Neural cell (in vitro differentiated cells): ENCODE measurements around the gene LST1.
"Not testable (repeated sequence)": the region's sequence is repeated elsewhere in the genome, so short reads cannot be mapped to it uniquely, and the experiment has no call there.

Source experiments
- CTCF ChIP-seq: fragments of 450-650 bp; IDR thresholded peaks from 2 replicates; pipeline ENCODE4 v1.5.1; 2014; ENCODE audit warnings: antibody characterized with exemption, mild to moderate bottlenecking, moderate library complexity; ENCODE audit not compliant: poor library complexity, severe bottlenecking
- MXI1 ChIP-seq: fragments of 450-650 bp; conservative IDR thresholded peaks from 2 replicates; pipeline ENCODE4 v1.6.1; 2014; ENCODE audit warnings: antibody characterized with exemption, mild to moderate bottlenecking; ENCODE audit not compliant: poor library complexity, severe bottlenecking
- POLR2AphosphoS5 ChIP-seq: IDR thresholded peaks from 2 replicates; pipeline ENCODE4 v1.6.1; 2012

- not testable (repeated sequence) for TF ChIP-seq MXI1, CTCF, POLR2AphosphoS5
Measured at GRCh38 chr6:31590691-31591090, 4.6 kb downstream of the LST1 start.
